Activated CD4-positive, CD25-positive, alpha-beta regulatory T cell (primary cell): ENCODE results near the gene RAP1GAP.

Experiments
- DNase-seq, 4 experiments: peaks; one replicate each; lab custom pipeline; 2025; lab: John Stamatoyannopoulos, UW

RAP1GAP gene

GRCh38 chr1:21625390-21626190 lies 43.6 kb downstream of the RAP1GAP start:
- no peak for DNase-seq

- no peak for DNase-seq
Observed at GRCh38 chr1:21624571-21625389, 44.4 kb downstream of the RAP1GAP start.

GRCh38 chr1:21623410-21623961 lies 45.7 kb downstream of the RAP1GAP start:
- no peak for DNase-seq

- no peak for DNase-seq
Observed at GRCh38 chr1:21622466-21623315, 46.5 kb downstream of the RAP1GAP start.

- DNase-seq = no peak
Observed at GRCh38 chr1:21621761-21622436, 47.3 kb downstream of the RAP1GAP start.

GRCh38 chr1:21621051-21621450 lies 48.1 kb downstream of the RAP1GAP start:
- DNase-seq = no peak

- no peak for DNase-seq
Observed at GRCh38 chr1:21620496-21620895, 48.7 kb downstream of the RAP1GAP start.

- no peak for DNase-seq
Observed at GRCh38 chr1:21620011-21620410, 49.1 kb downstream of the RAP1GAP start.

GRCh38 chr1:21619375-21619947 lies 49.7 kb downstream of the RAP1GAP start:
- no peak for DNase-seq

- DNase-seq = no peak
Observed at GRCh38 chr1:21618561-21619374, 50.4 kb downstream of the RAP1GAP start.

GRCh38 chr1:21618059-21618458 lies 51.1 kb downstream of the RAP1GAP start:
- DNase-seq = no peak

- no peak for DNase-seq
Observed at GRCh38 chr1:21617126-21617738, 51.9 kb downstream of the RAP1GAP start.

GRCh38 chr1:21616372-21616771 lies 52.8 kb downstream of the RAP1GAP start:
- no peak for DNase-seq

GRCh38 chr1:21614419-21615115 lies 54.6 kb downstream of the RAP1GAP start:
- DNase-seq = no peak

GRCh38 chr1:21613072-21613867 lies 55.9 kb downstream of the RAP1GAP start:
- no peak for DNase-seq

GRCh38 chr1:21612057-21612456 lies 57.1 kb downstream of the RAP1GAP start:
- DNase-seq = no peak

GRCh38 chr1:21610989-21611785 lies 58.0 kb downstream of the RAP1GAP start:
- DNase-seq = no peak
